Cerebellar nuclear complex (tissue), 1 donor: ENCODE results near the gene TTC34.
"Not testable (repeated sequence)": the region's sequence is repeated elsewhere in the genome, so short reads cannot be mapped to it uniquely, and the experiment has no call there.

Experiments
- DNase-seq, 2 experiments: peaks; one replicate each; lab custom pipeline; 2025; lab: John Stamatoyannopoulos, UW

Gene TTC34

GRCh38 chr1:2639607-2640521 is 161.6 kb downstream of the TTC34 start:
- no peak for DNase-seq

GRCh38 chr1:2639203-2639602 is 162.3 kb downstream of the TTC34 start:
- DNase-seq, result no peak

- no peak for DNase-seq
Measured at GRCh38 chr1:2638466-2639115, 162.9 kb downstream of the TTC34 start.

- no peak for DNase-seq
Measured at GRCh38 chr1:2637442-2638145, 163.9 kb downstream of the TTC34 start.

GRCh38 chr1:2636733-2637132 is 164.8 kb downstream of the TTC34 start:
- no peak for DNase-seq

GRCh38 chr1:2635361-2636010 is 166.0 kb downstream of the TTC34 start:
- no peak for DNase-seq

- DNase-seq, result no peak
Measured at GRCh38 chr1:2633936-2634491, 167.5 kb downstream of the TTC34 start.

- no peak for DNase-seq
Measured at GRCh38 chr1:2633366-2633935, 168.0 kb downstream of the TTC34 start.

- DNase-seq, result no peak
Measured at GRCh38 chr1:2632561-2633361, 168.7 kb downstream of the TTC34 start, which contains the start of gene MMEL1. Gene MMEL1, minus strand, starts transcription at chr1:2633016. Its CDS starts 3,532 bp downstream, at chr1:2629484.

GRCh38 chr1:2632051-2632430 is 169.5 kb downstream of the TTC34 start:
- DNase-seq, result no peak

GRCh38 chr1:2631136-2632050 is 170.1 kb downstream of the TTC34 start:
- DNase-seq, result no peak

GRCh38 chr1:2630498-2631135 is 170.9 kb downstream of the TTC34 start:
- no peak for DNase-seq

GRCh38 chr1:2629627-2630497 is 171.6 kb downstream of the TTC34 start:
- DNase-seq, result no peak

GRCh38 chr1:2628933-2629626 is 172.4 kb downstream of the TTC34 start:
- no peak for DNase-seq

- no peak for DNase-seq
Measured at GRCh38 chr1:2628191-2628932, 173.1 kb downstream of the TTC34 start.

GRCh38 chr1:2627746-2628145 is 173.7 kb downstream of the TTC34 start:
- DNase-seq, result no peak

GRCh38 chr1:2625748-2626147 is 175.7 kb downstream of the TTC34 start:
- DNase-seq, result not testable (repeated sequence)
